ENCODE results near the gene DNAJC13.

Gene DNAJC13

GRCh38 chr3:132396255-132396654 is 21.0 kb upstream of the DNAJC13 start:
- TF ChIP-seq GATA3 (IDR thresholded peaks at IDR 0.05; ENCODE audit: low read depth, low read length) (no peak), GATA2 (IDR thresholded peaks at IDR 0.05; ENCODE audit: low read depth, low read length) (no peak)

GRCh38 chr3:132399054-132399929 is 18.0 kb upstream of the DNAJC13 start:
- TF ChIP-seq GATA3 (IDR thresholded peaks at IDR 0.05; ENCODE audit: low read depth, low read length) (no peak), GATA2 (IDR thresholded peaks at IDR 0.05; ENCODE audit: low read depth, low read length) (no peak)

- no peak for TF ChIP-seq GATA3 (IDR thresholded peaks at IDR 0.05; ENCODE audit: low read depth, low read length)
Observed at GRCh38 chr3:132401255-132401654, 16.0 kb upstream of the DNAJC13 start.

GRCh38 chr3:132404276-132404675 is 13.0 kb upstream of the DNAJC13 start:
- peak; percentile 50 for TF ChIP-seq GATA2 (IDR thresholded peaks at IDR 0.05; ENCODE audit: low read depth, low read length)
- peak; percentile 36 for TF ChIP-seq GATA3 (IDR thresholded peaks at IDR 0.05; ENCODE audit: low read depth, low read length)

- TF ChIP-seq GATA2 (IDR thresholded peaks at IDR 0.05; ENCODE audit: low read depth, low read length) (no peak), GATA3 (IDR thresholded peaks at IDR 0.05; ENCODE audit: low read depth, low read length) (no peak)
Observed at GRCh38 chr3:132405188-132405587, 12.1 kb upstream of the DNAJC13 start.

- TF ChIP-seq GATA3 (IDR thresholded peaks at IDR 0.05; ENCODE audit: low read depth, low read length): no peak
- peak; percentile 64 for TF ChIP-seq GATA2 (IDR thresholded peaks at IDR 0.05; ENCODE audit: low read depth, low read length)
Observed at GRCh38 chr3:132405609-132406299, 11.5 kb upstream of the DNAJC13 start.

GRCh38 chr3:132406587-132406986 is 10.7 kb upstream of the DNAJC13 start:
- TF ChIP-seq GATA3 (IDR thresholded peaks at IDR 0.05; ENCODE audit: low read depth, low read length) (no peak), GATA2 (IDR thresholded peaks at IDR 0.05; ENCODE audit: low read depth, low read length) (no peak)

- TF ChIP-seq GATA3 (IDR thresholded peaks at IDR 0.05; ENCODE audit: low read depth, low read length): no peak
- no peak for TF ChIP-seq GATA2 (IDR thresholded peaks at IDR 0.05; ENCODE audit: low read depth, low read length)
Observed at GRCh38 chr3:132407025-132407424, 10.3 kb upstream of the DNAJC13 start.

GRCh38 chr3:132414841-132415240 is 2.5 kb upstream of the DNAJC13 start:
- TF ChIP-seq GATA2 (IDR thresholded peaks at IDR 0.05; ENCODE audit: low read depth, low read length): no peak
- no peak for TF ChIP-seq GATA3 (IDR thresholded peaks at IDR 0.05; ENCODE audit: low read depth, low read length)

GRCh38 chr3:132416161-132416560 is 1.1 kb upstream of the DNAJC13 start:
- no peak for TF ChIP-seq GATA3 (IDR thresholded peaks at IDR 0.05; ENCODE audit: low read depth, low read length)
- no peak for TF ChIP-seq GATA2 (IDR thresholded peaks at IDR 0.05; ENCODE audit: low read depth, low read length)

- peak; percentile 55; the same call in 1 of the 2 replicates for TF ChIP-seq GATA2 (IDR thresholded peaks at IDR 0.05; ENCODE audit: low read depth, low read length)
- no peak for TF ChIP-seq GATA3 (IDR thresholded peaks at IDR 0.05; ENCODE audit: low read depth, low read length)
Observed at GRCh38 chr3:132417695-132418411, 551 bp downstream of the DNAJC13 start.

- TF ChIP-seq GATA3 (IDR thresholded peaks at IDR 0.05; ENCODE audit: low read depth, low read length) (no peak), GATA2 (IDR thresholded peaks at IDR 0.05; ENCODE audit: low read depth, low read length) (no peak)
Observed at GRCh38 chr3:132418916-132419315, 1.6 kb downstream of the DNAJC13 start.

GRCh38 chr3:132421832-132422231 is 4.5 kb downstream of the DNAJC13 start:
- TF ChIP-seq GATA3 (IDR thresholded peaks at IDR 0.05; ENCODE audit: low read depth, low read length) (no peak), GATA2 (IDR thresholded peaks at IDR 0.05; ENCODE audit: low read depth, low read length) (no peak)

GRCh38 chr3:132422531-132422930 is 5.2 kb downstream of the DNAJC13 start:
- TF ChIP-seq GATA2 (IDR thresholded peaks at IDR 0.05; ENCODE audit: low read depth, low read length) (no peak), GATA3 (IDR thresholded peaks at IDR 0.05; ENCODE audit: low read depth, low read length) (no peak)

Data from SH-SY5Y (cell line).